GM19452 (cell line): ENCODE data around the gene SERPINB2.

Experiments
- ATAC-seq: cut with Tn5 transposase; IDR thresholded peaks from one replicate; pipeline ENCODE4 v1.9.1; 2021; ENCODE audit not compliant: unreplicated experiment

SERPINB2 gene, protein sequence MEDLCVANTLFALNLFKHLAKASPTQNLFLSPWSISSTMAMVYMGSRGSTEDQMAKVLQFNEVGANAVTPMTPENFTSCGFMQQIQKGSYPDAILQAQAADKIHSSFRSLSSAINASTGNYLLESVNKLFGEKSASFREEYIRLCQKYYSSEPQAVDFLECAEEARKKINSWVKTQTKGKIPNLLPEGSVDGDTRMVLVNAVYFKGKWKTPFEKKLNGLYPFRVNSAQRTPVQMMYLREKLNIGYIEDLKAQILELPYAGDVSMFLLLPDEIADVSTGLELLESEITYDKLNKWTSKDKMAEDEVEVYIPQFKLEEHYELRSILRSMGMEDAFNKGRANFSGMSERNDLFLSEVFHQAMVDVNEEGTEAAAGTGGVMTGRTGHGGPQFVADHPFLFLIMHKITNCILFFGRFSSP

DNA sequence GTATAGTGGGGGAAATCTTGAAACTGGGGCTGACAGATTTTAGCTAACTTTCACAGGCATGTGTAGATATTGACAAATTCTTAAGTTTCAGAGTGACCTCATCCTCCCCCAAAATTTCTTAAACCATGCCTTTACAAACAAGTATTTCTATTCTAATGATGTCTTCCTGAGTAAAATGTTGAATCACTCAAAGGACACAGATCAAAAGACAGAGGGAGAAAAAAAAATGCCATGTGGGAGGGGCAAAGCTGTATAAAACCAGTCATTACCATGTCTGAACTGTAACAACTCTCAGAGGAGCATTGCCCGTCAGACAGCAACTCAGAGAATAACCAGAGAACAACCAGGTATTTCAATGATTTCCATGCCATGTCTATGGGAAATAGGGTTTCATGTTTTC lies at the start of gene SERPINB2:
Gene SERPINB2 (plus strand): TSS at position 282 of the 400 bp plus-strand sequence. CDS start 3,740 bp downstream, outside the sequence.
- ATAC-seq = no peak

DNA sequence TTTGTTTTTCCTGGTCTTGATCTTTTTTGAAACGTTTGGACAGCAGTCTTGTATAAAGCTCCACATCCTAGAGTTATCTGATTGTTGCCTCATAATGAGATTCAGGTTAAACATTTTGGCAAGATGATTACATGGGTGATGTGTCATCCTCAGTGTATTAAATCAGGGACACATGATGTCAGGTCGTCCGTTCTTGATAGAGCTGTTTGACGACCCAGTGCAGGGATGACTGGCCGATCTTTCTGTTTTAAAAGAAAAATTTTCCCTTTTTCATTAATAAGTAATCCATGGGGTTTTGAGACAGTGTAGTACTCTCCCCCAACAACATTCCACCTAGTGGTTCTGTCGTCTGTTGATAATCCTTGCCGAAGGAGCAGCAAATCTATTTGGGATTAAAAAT lies 44.5 kb upstream of the SERPINB2 start:
- ATAC-seq = no peak

DNA sequence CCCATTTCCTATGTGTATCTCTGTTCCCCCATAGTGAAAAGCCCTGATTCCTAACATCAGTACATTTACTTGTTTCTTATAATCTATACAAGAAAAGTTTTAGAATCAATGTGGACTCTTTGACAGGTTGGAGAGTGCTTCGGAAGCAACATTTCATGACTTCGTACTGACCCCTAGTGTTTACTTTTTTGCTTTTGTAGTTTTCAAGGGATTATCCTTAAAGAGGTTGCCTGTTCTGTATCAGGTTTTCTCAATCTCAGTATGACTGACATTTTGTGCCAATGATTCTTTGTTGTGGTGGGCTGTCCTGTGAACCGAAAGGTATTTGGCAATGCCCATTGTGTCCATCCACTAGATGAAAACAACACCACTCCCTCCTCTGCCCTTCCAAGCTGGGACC lies 43.3 kb upstream of the SERPINB2 start:
- ATAC-seq = no peak

DNA sequence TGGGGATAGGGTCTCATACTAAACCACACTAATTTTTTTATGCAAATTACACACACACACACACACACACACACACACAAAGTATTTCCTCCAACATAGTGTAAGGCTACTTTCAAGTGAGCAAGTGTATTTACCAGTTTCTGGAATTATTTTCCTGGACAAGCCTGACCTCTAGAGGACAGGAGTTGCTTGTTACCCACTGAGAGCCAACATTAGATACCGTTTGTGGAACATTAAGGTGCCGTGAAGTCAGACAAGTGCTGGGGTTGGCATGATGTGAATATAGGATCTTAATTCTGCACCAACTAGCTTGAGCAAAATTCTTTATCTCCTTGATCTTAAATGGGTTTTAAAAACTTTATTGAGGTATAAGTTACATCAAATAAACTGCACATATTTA lies 39.3 kb upstream of the SERPINB2 start:
- peak; percentile 51 for ATAC-seq

DNA sequence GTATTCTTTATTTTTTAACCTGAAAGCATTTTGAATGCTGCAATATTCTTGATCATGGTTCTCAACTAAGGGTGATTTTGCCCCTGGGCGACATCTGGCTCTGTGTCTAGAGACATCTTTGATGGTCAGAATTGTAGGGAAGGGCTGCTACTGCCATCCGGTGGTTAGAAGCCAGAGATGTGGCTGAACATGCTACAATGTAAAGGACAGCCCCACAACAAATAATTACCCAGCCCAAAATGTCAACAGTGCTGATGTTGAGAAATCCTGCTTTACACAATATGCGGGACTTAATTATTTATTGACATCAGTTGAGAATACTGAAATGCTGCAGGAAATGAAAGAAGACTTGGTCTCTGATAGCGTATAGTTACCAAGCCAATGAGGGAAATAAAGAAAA lies 37.5 kb upstream of the SERPINB2 start:
- peak; percentile 57 for ATAC-seq

DNA sequence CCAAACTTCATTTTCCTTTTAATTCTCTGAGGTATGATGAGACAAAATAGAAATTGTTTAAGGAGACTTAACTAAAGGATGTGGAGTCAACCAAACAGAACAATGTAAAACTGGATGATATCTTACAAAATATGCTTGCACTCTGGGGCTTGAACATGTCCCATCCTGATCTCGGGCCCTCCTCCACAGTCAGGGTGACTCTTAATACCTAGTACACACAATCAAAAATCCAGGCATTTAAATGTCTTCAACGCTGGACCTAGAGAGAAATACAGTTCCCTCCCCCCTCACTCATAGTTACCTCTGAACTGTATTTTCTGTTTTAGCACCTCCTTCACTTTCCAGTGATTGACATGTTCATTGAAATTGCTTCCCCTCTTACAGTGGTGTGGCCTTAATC lies 36.9 kb upstream of the SERPINB2 start:
- ATAC-seq = no peak

DNA sequence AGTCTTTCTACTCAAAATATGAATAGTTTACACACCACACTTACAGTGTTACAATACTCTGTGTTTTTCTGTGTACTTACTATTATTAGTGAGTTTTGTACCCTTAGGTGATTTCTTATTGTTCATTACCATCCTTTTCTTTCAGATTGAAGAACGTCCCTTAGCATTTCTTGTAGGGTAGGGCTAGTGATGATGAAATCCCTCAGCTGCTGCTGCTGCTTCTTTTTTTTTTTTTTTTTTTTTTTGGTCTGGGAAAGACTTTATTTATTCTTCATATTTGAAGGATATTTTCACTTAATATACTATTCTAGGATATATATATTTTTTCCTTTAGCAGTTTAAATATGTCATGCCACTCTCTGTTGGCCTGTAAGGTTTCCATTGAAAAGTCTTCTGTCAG lies 29.0 kb upstream of the SERPINB2 start:
- no peak for ATAC-seq

DNA sequence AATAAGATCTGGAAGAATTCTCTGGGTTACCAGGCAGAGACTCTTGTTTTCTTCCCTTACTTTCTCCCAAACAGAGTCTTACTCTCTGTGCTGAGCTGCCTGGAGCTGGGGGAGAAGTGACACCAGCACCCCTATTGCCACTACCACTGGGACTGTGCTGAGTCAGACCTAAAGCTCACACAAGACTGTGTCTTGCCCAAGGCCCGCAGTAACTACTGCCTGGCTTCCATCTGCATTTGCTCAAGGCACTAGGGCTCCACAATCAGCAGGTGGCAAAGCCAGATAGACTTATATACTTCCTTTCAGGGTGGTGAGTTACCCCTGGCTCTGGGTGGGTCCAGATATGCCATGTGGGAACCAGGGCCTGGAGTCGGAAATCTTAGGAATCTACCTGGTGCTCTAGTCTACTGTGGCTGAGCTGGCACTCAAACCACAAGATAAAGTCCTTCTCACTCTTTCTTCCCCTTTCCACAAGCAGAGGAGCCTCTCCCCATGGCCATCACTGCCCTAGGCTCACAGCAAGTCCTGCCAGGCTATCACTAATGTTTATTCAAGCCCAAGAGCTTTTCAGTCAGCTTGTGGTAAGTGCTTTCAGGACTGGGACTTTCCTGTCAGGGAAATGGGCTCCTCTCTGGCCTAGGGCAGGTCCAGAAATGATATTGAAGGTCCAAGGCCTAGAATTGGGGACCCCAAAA lies 27.6 kb upstream of the SERPINB2 start:
- no peak for ATAC-seq

DNA sequence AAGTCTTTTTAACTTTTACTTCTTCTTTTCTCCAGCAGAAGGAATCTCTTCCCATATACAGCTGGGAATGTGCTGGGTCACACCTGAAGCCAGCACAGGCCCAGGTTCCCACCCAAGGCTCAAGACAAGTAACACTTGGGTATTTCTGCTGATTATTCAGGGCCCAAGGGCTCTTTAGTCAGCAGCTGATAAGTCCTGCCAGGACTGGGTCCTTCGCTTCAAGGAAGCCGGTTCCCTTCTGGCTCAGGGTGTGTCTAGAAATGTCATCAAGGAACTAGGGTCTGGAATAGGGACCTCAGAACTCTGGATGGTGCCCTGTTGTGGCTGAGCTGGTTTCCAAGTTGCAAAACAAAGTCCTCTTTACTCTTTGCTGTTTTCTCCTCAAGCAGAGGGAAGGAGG lies 27.0 kb upstream of the SERPINB2 start:
- no peak for ATAC-seq

DNA sequence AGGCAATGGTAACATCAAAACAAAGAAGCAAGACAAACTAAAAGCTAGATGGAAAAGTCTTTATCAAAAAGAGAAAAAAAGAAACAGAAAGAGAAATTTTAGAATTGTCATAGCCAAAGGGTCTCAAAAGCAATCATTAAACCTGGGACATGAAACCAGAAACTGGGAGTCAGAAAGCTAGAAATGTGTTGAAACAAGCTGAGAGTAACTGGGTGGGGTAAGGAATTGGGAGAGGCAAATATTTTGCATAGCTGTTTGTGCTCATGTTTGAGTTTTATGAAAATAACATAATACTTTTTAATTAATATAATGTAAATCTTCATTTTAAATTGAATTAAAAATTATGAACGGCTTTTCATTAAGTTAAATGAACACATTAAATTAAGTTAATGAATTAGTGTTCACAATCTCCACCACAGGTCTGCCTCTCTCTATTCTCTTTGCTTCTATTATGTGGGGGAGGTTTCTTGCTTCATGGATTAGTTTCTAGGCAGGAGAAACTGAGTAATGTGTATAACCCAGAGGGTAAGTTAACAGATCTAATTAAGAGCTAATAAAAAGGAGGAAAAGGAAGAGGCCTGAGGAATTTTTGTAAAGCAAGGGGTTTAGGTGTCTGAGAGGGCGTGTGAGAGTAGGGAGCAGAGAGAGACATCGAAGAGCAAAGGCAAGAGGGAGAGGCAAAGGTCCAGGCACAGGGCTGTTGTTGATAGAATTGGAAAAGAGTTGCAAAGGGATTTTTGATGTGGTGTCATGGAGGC lies 20.0 kb upstream of the SERPINB2 start:
- ATAC-seq = no peak

DNA sequence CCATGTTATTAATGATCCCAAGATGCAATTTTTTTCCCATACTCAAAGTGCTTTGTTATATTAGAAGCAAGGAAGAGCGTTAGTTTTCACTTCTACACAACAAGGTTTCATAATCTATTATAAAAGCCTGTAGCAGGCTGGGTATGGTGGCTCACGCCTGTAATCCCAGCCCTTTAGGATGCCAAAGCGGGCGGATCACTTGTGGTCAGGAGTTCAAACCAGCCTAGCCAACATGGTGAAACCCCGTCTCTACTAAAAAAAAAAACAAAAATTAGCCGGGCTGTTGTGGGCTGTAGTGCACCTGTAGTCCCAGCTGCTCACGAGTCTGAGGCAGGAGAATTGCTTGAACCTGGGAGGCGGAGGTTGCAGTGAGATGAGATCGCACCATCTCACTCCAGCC lies 19.0 kb upstream of the SERPINB2 start:
- ATAC-seq = no peak

DNA sequence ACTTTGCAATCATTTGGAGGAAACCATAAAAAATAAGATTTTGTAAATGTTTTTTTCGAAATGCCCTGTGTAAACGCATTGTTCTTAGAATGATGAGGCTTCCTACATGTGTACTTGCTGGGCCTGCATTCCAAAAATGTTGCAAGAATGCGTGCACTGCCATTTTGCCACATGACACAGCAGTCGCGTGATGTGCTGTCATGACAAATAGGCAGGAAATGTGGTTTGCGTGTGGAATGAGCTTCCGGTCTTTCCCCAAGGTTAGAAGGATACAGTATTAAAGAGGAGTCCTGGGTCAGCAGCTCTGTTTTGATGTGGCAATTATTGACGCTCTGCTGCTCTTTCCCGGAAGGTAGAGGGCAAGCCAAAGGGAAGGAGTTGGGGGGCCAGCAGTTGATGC lies 18.1 kb upstream of the SERPINB2 start:
- ATAC-seq = no peak

DNA sequence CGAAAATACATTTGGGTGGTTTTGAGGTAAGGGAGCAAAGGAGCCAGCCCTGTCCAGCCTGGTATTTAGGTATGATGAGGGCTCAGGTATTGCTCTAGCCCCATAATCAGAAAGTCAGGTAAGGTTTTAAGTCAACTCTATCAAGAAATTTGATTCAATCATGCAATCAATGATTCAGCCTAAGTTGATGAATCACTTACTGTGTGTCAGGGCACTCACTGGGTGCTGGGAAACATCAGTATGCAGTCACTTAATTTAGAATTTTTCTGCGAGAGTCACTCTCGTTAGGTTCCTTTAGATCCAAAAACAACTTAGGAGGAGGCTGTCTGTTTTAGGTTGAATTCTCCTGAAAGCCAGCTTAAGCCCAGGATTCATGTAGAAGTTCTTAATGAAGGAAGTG lies 17.7 kb upstream of the SERPINB2 start:
- ATAC-seq = no peak

DNA sequence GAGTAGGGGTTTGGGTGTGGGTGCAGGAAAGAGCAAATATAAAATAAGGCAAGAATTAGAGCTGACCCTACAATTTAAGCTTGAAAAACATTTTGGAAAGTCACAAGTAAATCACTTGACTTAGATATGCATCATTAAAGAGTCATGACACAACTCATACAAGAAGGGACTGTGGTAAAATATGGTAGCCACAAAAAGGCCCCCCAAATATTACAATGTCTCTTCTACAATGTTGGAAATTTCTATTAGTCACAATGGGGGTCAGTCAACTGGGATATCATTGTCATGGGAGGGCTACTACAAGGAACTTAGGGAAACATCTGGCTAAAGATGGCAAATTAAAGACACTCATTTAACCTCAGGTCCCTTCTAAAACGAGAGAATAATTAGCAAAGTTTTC lies 15.7 kb upstream of the SERPINB2 start:
- no peak for ATAC-seq

DNA sequence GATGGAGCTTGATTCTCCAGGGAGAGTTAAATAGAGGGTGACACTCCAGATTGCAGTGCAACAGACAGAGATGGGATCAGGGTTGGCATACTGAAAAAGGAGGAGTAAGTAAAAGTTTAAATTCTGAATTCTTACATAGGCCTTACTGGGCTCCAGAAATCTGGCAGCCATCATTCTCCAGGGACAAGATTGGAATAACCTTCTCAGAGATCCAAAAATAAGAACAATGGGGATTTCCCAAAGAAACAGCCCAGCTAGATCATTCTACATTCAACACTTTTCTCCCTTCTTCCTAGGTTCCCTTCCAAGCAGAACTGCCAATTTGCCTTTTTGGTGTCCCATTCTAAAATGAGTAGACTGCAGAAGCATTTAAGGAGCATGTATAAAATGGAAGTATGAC lies 14.9 kb upstream of the SERPINB2 start:
- ATAC-seq = no peak

DNA sequence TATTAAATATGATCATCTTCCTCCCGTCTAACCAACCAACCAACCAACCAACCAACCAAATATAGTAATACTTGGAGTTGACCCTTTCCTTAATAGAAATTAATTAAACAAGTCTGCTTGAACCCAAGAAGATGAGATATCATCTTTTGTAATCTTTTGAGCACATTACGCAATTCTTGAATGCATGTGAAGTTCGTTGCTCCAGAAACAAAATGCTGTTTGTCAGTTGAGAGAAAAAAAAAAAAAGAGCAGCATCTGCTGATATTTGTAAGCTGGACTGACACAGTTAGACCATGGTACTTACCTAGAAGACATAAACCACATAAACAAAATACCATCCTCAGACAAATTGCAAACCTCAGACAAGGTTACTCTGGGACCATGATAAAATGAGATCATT lies 9.2 kb upstream of the SERPINB2 start:
- no peak for ATAC-seq

DNA sequence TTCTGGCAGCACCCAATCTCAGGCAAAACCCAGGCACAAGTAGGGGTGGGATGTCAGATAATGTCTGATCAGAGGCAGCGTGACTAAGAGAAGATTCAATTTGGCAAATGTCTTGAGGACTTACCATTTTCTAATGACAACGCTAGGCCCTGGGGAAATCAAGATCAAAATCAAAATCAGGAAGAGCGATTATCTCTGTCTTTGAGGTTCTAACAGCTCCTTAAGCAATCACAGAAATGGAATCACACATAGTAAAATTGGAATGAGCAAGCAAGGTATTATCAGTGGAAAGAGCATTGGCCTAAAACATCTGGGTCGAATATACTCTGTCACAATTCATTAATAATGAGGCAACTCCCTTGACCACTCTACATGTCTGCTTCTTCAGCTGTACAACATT lies 8.6 kb upstream of the SERPINB2 start:
- no peak for ATAC-seq

DNA sequence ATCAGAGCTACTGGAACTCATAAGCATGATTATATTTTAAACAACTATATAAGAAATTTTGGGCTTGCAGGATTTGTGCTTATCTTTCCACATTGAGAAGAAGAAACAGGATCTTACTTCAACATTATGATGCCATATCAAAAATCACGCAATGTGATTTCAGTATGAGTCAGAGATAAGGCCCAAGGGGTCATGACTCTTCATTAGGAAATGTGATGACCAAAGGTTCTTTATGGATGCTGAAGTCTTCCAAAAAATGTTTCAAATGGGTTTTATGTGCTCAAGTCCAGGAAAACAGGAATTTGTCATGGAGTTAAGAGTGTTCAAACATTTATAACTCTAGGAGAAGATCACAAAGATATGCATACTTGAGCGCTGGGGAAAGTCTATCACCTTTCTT lies 7.8 kb upstream of the SERPINB2 start:
- ATAC-seq = no peak

DNA sequence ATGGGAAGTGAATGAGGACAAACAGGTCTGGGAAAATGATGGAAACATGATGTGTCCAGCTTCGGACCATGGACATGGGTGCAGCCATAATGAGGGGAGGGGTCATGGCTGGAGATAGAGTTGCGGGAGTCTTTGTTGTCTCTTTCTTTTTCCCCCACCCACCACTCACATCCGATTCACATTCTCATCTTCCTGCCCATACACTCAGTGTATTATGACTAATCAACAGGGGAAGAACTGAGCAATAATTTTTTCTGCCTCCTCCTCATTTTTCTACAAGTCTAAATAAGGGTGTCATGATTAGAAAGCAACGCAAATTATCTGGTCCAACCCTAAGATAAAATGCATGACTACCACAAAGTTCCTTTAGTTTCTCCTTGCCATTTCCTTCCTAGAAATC lies 5.7 kb upstream of the SERPINB2 start:
- ATAC-seq = no peak

DNA sequence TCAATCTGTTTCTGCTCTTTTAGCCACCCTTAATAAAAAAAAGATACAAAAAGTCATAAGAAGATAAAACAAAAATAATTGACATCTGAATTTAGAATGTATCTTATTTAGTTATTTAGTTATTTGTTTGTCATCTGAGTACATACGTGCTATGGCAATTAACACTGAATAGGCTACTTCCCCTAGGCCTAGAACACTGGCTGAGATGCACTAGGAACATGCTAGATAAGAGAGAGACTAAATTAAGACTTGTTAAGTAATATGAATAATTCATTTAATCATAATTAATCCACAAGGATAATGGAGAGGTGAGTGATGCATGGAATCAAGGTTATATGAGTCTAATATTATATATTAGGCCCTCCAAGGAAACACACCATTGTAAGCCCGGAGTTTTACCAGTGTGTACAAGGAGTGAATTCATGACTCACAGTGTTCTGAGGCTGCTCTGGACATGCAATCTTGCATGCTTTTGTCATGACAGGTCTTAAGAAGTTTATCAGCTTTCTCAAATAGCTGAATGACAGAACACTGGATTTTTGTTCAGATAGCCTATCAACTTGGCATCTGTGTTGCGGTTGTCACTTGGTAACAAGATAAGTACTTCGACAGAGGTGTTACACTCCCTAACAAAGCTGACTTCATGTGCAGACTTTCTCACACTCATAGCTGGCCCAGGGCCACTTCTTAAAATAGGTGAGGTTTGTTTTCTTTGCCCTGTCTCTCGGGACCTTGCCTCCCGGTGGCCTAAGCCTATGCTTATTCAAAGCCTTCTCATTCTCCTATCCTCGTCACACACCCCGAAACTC lies 5.0 kb upstream of the SERPINB2 start:
- no peak for ATAC-seq

DNA sequence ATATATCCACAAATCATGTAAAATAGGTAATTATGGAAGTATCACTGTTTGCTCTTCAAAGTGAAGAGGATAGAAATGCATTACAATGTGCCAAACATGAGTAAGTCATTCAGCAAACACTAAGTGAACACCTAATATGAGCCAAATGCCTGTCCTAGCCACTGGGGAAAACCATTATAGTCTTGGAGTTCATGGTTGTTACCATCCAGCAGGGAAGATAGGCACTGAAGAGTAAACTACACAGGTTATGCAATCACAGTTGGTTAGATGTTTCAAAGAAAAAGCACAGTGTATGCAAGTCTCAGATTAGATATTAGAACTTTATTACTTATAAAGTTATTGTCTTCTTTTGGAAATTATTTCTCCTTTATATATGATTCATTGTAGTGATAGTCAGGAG lies 3.9 kb upstream of the SERPINB2 start:
- no peak for ATAC-seq
